Loucy (cell line): ENCODE results near the gene CYP2D6.

Experiments
- EZH2phosphoT487 ChIP-seq: fragments of 200-600 bp; IDR thresholded peaks from 2 replicates; pipeline ENCODE4 v1.6.1; 2018; ENCODE audit warnings: antibody characterized with exemption, mild to moderate bottlenecking, moderate library complexity, borderline replicate concordance
- TF ChIP-seq, protein P1 (sequence below): fragments of 200-600 bp; sonication (generic); conservative IDR thresholded peaks from 2 replicates; pipeline ENCODE4 v1.5.1; 2014; ENCODE audit warnings: mild to moderate bottlenecking, antibody characterized with exemption, low read length

GRCh38 chr22:42163515-42163914 lies 32.9 kb upstream of the CYP2D6 start:
- TF ChIP-seq, protein P1, sequence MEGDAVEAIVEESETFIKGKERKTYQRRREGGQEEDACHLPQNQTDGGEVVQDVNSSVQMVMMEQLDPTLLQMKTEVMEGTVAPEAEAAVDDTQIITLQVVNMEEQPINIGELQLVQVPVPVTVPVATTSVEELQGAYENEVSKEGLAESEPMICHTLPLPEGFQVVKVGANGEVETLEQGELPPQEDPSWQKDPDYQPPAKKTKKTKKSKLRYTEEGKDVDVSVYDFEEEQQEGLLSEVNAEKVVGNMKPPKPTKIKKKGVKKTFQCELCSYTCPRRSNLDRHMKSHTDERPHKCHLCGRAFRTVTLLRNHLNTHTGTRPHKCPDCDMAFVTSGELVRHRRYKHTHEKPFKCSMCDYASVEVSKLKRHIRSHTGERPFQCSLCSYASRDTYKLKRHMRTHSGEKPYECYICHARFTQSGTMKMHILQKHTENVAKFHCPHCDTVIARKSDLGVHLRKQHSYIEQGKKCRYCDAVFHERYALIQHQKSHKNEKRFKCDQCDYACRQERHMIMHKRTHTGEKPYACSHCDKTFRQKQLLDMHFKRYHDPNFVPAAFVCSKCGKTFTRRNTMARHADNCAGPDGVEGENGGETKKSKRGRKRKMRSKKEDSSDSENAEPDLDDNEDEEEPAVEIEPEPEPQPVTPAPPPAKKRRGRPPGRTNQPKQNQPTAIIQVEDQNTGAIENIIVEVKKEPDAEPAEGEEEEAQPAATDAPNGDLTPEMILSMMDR: no peak
- no peak for TF ChIP-seq EZH2phosphoT487
